CD4-positive, alpha-beta T cell treated with Interleukin-17A for 1 hour (primary cell): ENCODE data around the gene CAMK2A.

Experiments used
- DNase-seq: peaks from one replicate; pipeline ENCODE4 v3.0.0-alpha.2; 2020

Gene CAMK2A

DNA sequence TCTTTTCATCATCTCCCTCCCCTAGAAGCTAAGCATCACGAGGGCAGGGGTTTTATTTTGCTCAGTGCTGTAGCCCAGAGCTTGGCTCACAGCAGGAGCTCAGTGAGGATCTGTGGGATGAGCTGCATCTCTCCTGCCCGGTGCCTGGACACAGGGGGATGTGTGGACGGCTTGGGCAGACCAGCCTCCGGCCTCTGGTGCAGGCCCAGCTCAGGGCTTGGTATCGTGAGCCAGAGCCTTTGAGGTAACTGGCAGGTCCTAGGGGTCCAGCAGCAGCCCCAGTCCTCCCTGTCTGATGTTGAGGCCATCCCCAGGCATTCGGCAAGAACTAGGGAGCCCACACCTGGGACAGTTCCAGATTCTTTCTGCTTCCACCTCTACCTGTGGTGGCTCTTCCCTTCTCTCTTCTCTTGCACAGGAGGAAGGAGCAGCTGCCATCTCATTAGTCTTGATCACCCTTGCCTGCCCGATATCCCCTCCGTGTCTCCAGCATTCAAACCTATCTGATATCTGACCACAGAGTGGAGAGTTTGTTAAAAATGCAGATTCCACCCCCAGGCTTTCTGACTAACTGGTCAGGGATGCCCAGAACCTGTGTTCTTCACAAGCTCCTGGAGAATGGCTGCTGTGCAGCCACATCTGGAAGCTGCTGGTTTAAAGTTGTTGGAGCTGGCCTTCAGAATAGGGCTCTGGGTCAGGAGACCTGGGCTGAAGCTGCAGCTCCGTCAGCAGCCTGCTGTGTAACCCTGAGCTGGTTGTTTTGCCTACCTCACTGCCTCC is 107.6 kb downstream of the CAMK2A start:
- no peak for DNase-seq

DNA sequence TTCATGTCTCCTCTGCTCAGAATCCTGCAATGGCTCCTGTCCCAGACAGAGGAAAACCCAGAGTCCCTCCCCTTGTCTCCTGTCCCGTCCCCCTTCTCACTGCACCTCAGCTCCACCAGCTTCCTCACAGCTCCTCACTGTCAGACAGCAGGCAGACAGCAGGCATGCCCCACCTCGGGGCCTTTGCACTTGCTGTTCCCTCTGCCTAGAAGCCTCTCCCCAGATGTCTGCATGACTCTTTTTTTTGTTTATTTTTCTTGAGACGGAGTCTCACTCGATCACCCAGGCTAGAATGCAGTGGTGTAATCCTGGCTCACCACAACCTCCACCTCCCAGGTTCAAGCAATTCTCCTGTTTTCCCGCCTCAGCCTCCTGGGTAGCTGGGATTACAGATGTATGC is 108.5 kb downstream of the CAMK2A start:
- DNase-seq, result no peak

DNA sequence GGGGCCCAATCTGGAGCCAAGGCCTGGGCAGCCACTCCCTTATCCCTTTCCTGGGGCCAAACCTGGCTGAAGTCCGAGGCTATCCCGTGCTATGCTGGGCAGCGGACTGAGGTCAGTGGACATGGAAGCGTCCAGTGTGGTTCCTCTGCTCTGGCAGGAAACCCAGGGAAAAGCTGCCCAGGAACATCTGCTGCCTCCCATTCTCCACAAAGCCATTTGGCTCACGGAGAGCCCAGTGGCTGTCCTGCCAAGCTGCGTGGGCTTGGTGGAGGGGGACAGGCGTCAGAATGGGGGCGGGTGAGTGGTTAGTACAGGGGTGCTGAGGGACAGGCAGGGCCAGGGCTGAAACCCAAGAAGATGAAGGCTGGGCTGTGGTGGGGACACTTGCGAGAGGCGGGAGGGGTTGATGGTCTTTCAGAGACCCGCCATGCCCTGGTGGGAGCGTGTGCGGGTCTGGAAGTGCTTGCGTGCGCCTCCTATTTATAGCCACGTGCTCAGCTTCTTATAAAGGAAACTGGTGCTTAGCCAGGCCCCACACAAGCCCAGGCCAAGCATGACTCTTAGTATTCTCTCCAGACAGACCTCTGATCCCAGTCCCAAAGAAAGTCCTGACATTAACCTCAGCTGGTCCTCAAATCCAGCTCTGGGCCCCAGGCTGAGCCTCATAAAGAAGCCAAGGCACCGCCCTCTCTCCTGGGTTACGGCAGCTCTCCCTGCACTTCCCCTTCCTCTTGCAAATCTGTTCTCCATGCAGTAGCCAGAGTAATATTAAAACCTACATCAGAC is 109.1 kb downstream of the CAMK2A start:
- DNase-seq, result no peak

DNA sequence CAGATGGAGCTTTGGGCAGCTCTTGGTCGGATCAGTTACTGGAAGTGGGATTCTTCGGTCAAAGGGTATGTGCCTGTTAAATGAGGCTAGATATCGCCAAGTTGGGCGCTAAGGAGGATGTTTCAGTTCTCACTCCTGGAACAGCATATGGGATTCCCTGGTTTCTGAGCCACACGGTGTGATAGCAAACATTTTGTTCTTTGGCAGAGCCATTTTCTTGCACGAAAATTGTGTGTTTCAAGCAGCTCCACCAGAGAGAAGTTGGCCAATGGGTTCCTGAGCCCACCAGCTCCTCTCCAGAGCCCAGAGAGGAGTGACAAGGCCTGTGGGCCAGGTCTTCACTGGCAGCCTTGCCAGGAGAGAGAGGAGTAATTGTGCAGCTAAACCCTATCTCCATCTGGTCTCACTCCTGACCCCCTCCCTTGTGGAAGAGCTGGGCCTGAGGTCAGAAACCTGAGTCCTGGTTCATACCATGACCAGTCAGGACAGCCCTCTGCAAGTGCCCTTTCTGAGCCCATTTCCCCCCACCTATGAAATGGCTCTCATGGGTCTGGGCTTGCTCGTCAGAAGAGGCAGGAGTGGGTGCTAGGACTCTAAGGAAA is 110.5 kb downstream of the CAMK2A start:
- DNase-seq, result no peak

DNA sequence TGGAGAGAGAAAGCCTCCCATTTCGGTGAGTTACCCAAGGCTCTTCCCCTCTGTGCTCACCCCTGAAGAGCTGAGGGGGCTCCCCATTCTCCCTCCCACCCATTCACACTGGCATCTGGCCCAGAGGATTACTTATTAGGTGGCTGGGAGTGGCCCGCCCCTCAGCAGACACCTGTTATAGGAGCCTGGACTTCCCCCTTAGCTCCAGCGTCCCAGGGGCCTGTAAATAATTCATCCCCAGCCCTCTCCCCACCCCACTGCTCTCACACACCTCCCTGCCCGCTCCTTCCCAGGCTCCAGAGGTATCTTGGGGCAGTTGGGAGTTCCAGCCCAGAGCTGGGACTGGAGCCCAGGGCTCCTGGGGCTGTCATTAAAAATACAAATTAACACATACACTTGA is 111.3 kb downstream of the CAMK2A start:
- no peak for DNase-seq

DNA sequence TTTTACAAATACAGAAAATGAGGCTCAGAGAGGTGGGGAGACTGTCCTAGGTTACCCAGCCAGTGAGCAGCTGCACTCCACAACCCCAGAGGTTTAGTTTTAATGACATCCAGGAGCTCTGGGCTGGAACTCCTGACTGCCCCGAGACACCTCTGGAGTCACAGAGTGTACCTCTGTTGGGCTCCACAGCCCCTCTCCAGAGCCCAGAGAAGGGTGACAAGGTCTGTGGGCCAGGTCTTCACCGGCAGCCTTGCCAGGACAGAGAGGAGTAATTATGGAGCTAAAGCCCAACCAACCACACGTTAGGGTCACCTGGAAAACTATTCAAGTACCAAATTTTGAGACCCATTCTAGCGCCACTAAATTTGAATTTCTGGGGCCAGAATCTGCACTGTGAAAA is 111.9 kb downstream of the CAMK2A start:
- no peak for DNase-seq

DNA sequence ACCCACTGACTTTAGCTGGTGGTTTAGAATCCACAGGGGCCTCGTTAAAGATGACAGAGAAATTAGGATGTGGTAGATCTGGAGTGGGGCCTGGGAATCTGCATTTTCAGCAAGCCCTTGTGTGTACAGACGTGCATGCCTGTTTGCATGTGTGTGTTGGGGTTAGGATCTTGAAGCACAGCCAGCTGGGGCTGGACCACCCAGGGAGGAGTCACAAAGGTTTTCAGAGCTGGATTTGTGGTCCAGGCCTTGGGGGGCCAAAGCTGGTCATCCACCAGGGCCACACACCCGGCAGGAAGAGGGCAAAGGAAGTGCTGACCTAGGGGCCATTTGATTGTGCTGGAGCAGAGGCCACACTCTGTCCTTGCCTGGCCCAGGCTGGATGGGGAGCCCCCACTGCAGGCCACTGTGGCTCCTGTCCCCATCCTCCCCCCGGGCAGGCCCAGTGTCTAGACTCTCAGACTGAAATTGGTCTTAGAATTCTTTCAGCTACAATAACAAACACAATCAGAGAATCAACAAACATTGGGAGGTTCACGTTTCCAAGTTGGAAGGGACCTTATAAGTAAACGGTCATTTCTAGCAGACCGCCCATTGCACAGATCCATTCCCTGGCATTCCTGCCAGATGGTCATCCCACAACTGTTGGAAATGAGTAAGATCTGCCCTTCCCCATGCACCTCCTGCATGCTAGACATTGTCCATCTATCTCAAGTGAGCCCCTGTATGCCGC is 112.7 kb downstream of the CAMK2A start:
- no peak for DNase-seq

DNA sequence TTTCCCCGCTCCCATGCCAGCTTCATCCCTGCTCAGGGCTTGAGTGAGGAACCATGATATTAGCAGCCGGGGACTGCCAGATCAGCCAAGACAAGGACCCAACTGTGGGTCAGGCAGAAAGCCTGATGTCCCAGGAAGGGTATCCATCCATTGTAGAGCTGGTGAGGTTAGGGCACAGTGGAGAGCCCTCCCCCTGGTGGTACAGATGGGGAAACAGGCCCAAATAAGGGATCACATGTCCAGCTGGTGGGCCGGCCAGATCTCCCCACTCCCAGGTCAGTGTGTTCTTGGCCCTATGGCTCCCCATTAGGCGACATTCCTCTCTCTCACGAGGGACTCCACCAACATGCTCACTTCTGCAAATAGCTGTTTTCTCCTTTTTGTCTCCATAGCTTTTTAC is 114.0 kb downstream of the CAMK2A start:
- DNase-seq, result no peak

DNA sequence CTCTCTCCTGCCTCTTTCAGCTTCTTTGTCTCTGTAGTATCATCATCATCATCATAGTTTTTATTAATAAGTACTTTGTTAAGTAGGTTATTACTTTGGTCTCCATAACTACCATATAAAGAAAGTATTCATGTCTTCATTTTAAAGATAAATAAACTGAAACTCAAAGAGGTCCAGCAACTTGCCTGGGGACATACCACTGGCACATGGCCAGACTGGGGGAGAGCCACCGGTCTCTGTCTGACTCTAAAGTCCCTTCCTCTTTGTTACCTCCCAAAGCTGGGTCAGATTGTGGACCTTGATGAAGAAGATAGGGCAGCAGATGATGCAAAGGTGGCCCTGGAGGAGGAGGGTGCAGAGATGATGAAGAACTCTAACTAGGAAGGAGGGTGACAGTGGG is 114.5 kb downstream of the CAMK2A start:
- no peak for DNase-seq

DNA sequence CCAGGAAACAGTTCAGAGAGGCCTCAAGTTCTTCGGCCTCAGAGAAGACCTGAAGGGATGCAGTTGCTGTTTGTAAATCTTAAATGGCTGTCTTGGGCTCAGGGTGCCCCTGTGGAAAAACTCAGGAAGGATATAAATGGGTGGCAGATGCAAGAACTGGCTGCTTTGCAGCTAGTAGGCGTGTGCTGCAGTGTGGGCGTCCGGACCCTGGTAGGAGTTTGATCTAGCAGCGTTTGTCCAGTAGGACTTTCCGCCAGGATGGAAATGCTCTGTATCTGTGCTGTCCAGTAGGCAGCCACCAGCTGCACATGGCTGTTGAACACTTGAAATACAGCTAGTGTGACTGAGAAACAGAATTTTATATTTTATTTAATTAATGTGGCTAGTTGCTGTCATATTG is 115.3 kb downstream of the CAMK2A start:
- no peak for DNase-seq

DNA sequence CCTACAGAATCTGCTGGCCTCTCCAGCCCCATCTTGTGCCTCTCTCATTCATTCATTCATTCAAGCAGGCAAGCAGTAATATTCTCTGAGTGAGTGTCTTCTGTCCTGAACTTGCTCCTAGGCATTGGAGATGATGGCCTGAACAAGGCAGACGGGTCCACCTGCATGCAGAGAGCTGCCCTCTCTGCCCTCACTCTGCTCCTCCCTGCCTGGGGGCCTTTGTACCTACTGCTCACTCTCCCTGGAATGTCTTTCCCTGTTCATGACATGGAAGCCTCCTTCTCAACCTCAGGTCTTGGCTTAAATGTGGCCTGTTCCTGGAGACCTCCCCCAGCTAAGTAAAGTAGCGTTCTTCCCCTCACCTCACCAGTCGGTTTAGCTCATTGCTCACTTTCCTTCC is 116.4 kb downstream of the CAMK2A start:
- no peak for DNase-seq

DNA sequence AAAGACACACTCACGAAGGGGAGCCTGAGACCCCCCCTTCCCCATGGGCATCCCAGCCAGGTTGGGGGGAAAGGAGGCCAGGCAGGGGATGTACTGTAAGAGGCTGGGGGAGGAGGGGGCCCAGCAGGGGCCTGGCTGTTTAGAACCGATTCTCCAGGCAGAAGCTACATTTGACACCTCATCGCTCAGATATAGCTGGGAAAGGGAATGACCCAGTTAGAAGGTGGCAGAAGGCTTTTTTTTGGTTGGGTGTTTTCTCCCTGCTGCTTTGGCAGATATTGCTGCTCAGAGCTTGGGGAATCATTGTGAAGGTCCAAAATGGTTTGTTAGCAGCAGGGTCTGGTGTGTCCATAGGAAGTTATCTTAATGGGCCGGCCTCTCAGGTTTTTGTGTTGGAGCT is 117.0 kb downstream of the CAMK2A start:
- no peak for DNase-seq

DNA sequence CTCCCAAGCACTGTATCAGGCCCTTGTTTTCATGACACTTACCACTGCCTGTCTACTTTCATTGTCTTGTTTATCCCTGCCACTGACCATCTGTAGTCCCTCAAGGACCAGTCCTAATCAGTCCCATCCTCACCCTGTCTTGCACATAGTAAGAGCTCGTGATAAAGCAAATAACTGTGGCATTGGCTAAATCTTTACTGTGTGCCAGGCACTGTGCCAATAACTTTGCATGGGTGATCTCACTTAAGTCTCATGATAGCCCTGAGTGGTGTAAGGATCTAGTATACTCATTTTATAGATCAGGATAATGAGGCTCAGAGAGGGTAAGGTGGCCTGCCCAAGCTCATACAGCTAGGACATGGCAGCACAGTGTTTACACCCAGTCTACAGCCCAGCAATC is 117.4 kb downstream of the CAMK2A start:
- no peak for DNase-seq
